ENCODE data around the gene FYCO1.
"Not testable (repeated sequence)": the region's sequence is repeated elsewhere in the genome, so short reads cannot be mapped to it uniquely, and the experiment has no call there.

The FYCO1 gene

GRCh38 chr3:46010519-46011113, 15.0 kb upstream of the FYCO1 start:
- in situ Hi-C loops (cut with MboI; ENCODE audit: low sequenced_read_pairs), result no loop called here

- in situ Hi-C loops (cut with MboI; ENCODE audit: low sequenced_read_pairs), result no loop called here
Observed at GRCh38 chr3:46008058-46008457, 12.4 kb upstream of the FYCO1 start.

- in situ Hi-C loops (cut with MboI; ENCODE audit: low sequenced_read_pairs), result no loop called here
Observed at GRCh38 chr3:46007280-46007679, 11.7 kb upstream of the FYCO1 start.

GRCh38 chr3:46006238-46007032, 10.8 kb upstream of the FYCO1 start:
- in situ Hi-C loops (cut with MboI; ENCODE audit: low sequenced_read_pairs), result no loop called here

- in situ Hi-C loops (cut with MboI; ENCODE audit: low sequenced_read_pairs), result not testable (repeated sequence)
Observed at GRCh38 chr3:46003706-46004105, 8.1 kb upstream of the FYCO1 start.

GRCh38 chr3:46001178-46001577, 5.6 kb upstream of the FYCO1 start:
- in situ Hi-C loops (cut with MboI; ENCODE audit: low sequenced_read_pairs), result no loop called here

GRCh38 chr3:45997942-45998341, 2.3 kb upstream of the FYCO1 start:
- in situ Hi-C loops (cut with MboI; ENCODE audit: low sequenced_read_pairs), result no loop called here

GRCh38 chr3:45997499-45997898, 1.9 kb upstream of the FYCO1 start:
- in situ Hi-C loops (cut with MboI; ENCODE audit: low sequenced_read_pairs), result not testable (repeated sequence)

GRCh38 chr3:45994419-45995235, 997 bp downstream of the FYCO1 start:
- in situ Hi-C loops (cut with MboI; ENCODE audit: low sequenced_read_pairs), result no loop called here

- in situ Hi-C loops (cut with MboI; ENCODE audit: low sequenced_read_pairs), result no loop called here
Observed at GRCh38 chr3:45993421-45994027, 2.1 kb downstream of the FYCO1 start.

GRCh38 chr3:45992821-45993221, 2.8 kb downstream of the FYCO1 start:
- in situ Hi-C loops (cut with MboI; ENCODE audit: low sequenced_read_pairs), result no loop called here

- in situ Hi-C loops (cut with MboI; ENCODE audit: low sequenced_read_pairs), result no loop called here
Observed at GRCh38 chr3:45992133-45992729, 3.4 kb downstream of the FYCO1 start.

- in situ Hi-C loops (cut with MboI; ENCODE audit: low sequenced_read_pairs), result no loop called here
Observed at GRCh38 chr3:45991341-45991740, 4.3 kb downstream of the FYCO1 start.

GRCh38 chr3:45990181-45990580, 5.4 kb downstream of the FYCO1 start:
- in situ Hi-C loops (cut with MboI; ENCODE audit: low sequenced_read_pairs), result no loop called here

- in situ Hi-C loops (cut with MboI; ENCODE audit: low sequenced_read_pairs), result no loop called here
Observed at GRCh38 chr3:45988804-45989203, 6.8 kb downstream of the FYCO1 start.

- in situ Hi-C loops (cut with MboI; ENCODE audit: low sequenced_read_pairs), result no loop called here
Observed at GRCh38 chr3:45988362-45988761, 7.3 kb downstream of the FYCO1 start.

- in situ Hi-C loops (cut with MboI; ENCODE audit: low sequenced_read_pairs), result no loop called here
Observed at GRCh38 chr3:45987368-45988291, 8.0 kb downstream of the FYCO1 start.

GRCh38 chr3:45986303-45986982, 9.2 kb downstream of the FYCO1 start:
- in situ Hi-C loops (cut with MboI; ENCODE audit: low sequenced_read_pairs), result no loop called here

Measured in HL-60/S4 treated with phorbol 12-myristate 13-acetate at 8.2 ng/mL for 4 days and 3 days (cell line).